ENCODE data around the gene WNT11.

WNT11 gene

GRCh38 chr11:76237914-76238313 is 31.6 kb upstream of the WNT11 start:
- no peak for DNase-seq (ENCODE audit: low read depth in 2 of 2)

GRCh38 chr11:76237000-76237649 is 30.8 kb upstream of the WNT11 start:
- DNase-seq (ENCODE audit: low read depth in 2 of 2): no peak

- peak; percentile 8 to 28 for DNase-seq (ENCODE audit: low read depth in 2 of 2)
These were observed 30.0 kb upstream of the WNT11 start for GRCh38 chr11:76236092-76236999.

- peak; percentile 76 to 88 for DNase-seq (ENCODE audit: low read depth in 2 of 2)
These were observed 29.2 kb upstream of the WNT11 start for GRCh38 chr11:76235233-76236091.

GRCh38 chr11:76234416-76235232 is 28.3 kb upstream of the WNT11 start:
- DNase-seq (ENCODE audit: low read depth in 2 of 2): peak in 1 of 2 donors; percentile 5

GRCh38 chr11:76234021-76234415 is 27.7 kb upstream of the WNT11 start:
- DNase-seq (ENCODE audit: low read depth in 2 of 2): no peak

- no peak for DNase-seq (ENCODE audit: low read depth in 2 of 2)
These were observed 27.1 kb upstream of the WNT11 start for GRCh38 chr11:76233196-76233921.

- peak in 1 of 2 donors; percentile 23 for DNase-seq (ENCODE audit: low read depth in 2 of 2)
These were observed 25.8 kb upstream of the WNT11 start for GRCh38 chr11:76232026-76232665.

- DNase-seq (ENCODE audit: low read depth in 2 of 2): no peak
These were observed 24.9 kb upstream of the WNT11 start for GRCh38 chr11:76231121-76231738.

GRCh38 chr11:76230392-76230791 is 24.1 kb upstream of the WNT11 start:
- no peak for DNase-seq (ENCODE audit: low read depth in 2 of 2)

GRCh38 chr11:76229690-76230240 is 23.5 kb upstream of the WNT11 start:
- DNase-seq (ENCODE audit: low read depth in 2 of 2): no peak

GRCh38 chr11:76228875-76229149 is 22.5 kb upstream of the WNT11 start:
- no peak for DNase-seq (ENCODE audit: low read depth in 2 of 2)

GRCh38 chr11:76228071-76228874 is 22.0 kb upstream of the WNT11 start:
- no peak for DNase-seq (ENCODE audit: low read depth in 2 of 2)

- no peak for DNase-seq (ENCODE audit: low read depth in 2 of 2)
These were observed 20.3 kb upstream of the WNT11 start for GRCh38 chr11:76226626-76227025.

- no peak for DNase-seq (ENCODE audit: low read depth in 2 of 2)
These were observed 18.9 kb upstream of the WNT11 start for GRCh38 chr11:76225122-76225611.

GRCh38 chr11:76224461-76225121 is 18.3 kb upstream of the WNT11 start:
- no peak for DNase-seq (ENCODE audit: low read depth in 2 of 2)

GRCh38 chr11:76221365-76221764 is 15.1 kb upstream of the WNT11 start:
- DNase-seq (ENCODE audit: low read depth in 2 of 2): no peak

- no peak for DNase-seq (ENCODE audit: low read depth in 2 of 2)
These were observed 12.9 kb upstream of the WNT11 start for GRCh38 chr11:76219243-76219642.

Data from stimulated activated CD8-positive, alpha-beta memory T cell treated with anti-CD3 and anti-CD28 coated beads, Interleukin-7, amount 100 ng/mL, for 4 hours (primary cell).